GM18861 (cell line): ENCODE results near the gene SULT2B1.
"Not testable (repeated sequence)": the region's sequence is repeated elsewhere in the genome, so short reads cannot be mapped to it uniquely, and the experiment has no call there.

Experiments used
- ATAC-seq: cut with Tn5 transposase; IDR thresholded peaks from one replicate; pipeline ENCODE4 v1.9.1; 2021; ENCODE audit not compliant: unreplicated experiment

SULT2B1 gene

DNA sequence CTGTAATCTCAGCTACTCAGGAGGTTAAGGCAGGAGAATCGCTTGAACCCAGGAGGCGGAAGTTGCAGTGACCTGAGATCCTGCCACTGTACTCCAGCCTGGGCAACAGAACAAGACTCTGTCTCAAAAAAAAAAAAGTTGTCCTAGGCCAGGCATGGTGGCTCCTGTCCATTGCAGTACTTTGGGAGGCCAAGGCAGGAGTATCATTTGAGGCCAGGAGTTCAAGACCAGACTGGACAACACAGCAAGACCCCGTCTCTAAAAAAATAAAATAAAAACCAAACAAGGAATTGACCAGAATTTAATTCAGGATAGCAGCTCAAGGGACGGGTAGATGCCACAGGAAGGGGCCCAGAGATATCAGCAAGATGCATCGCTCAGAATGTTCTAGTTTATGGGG lies 4.9 kb downstream of the SULT2B1 start:
- no peak for ATAC-seq

- no peak for ATAC-seq
Observed at GRCh38 chr19:48558018-48558684, 6.2 kb downstream of the SULT2B1 start.

- no peak for ATAC-seq
Observed at GRCh38 chr19:48560095-48560530, 8.1 kb downstream of the SULT2B1 start.

DNA sequence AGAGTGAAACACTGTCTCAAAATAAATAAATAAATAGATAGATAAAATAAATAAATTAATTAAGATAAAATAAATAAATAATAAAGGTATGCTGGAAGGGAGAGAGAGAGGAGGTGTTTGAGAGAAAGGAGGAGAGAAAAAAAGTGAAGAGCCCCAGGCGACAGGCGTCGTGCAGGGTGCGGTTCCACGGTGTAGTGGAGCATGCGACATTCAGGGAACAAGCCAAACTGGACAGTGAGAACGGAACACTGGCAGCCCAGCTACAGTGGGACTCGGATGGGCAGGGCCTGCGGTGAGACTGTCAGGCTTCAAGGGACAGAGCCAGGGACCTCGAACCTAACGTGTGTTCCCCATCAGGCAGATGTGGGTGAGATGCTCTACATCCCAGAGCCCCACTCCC lies 9.4 kb downstream of the SULT2B1 start:
- ATAC-seq = no peak

GRCh38 chr19:48565090-48565489 lies 13.1 kb downstream of the SULT2B1 start:
- no peak for ATAC-seq

GRCh38 chr19:48568345-48568886 lies 16.4 kb downstream of the SULT2B1 start:
- no peak for ATAC-seq

DNA sequence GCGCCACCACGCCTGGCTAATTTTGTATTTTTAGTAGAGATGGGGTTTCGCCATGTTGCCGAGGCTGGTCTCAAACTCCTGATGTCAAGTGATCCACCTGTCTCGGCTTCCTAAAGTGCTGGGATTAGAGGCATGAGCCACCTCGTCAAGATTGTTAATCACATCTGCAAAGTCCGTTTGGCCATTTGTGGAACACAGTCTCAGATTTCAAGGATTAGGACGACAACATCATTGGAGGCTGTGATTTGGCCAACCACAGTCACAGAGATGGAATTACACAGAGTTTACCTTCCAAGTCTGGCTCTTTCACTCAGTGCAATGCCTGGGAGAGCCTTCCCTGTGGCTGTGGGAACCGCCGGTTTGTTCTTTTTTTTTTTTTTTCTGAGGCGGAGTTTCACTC lies 17.8 kb downstream of the SULT2B1 start:
- no peak for ATAC-seq

- no peak for ATAC-seq
Observed at GRCh38 chr19:48571378-48572162, 19.6 kb downstream of the SULT2B1 start.

DNA sequence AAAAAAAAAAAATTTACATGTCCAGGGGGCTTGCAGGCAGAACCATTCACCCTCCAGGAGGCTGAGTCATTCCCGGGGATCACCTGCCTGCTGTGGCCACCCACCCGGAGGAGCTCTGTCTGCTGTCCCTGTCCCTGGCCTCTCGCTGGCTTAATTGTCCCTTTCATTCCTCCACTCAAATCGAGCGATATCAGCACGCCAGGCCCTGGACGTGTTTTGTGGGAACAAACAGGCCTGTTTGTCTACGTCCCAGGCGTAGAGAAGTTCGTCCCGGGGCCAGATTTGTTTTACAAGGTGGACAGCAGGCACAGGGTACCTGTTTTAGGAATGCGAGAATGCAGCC lies 21.2 kb downstream of the SULT2B1 start:
- no peak for ATAC-seq

- ATAC-seq = no peak
Observed at GRCh38 chr19:48575931-48576622, 24.1 kb downstream of the SULT2B1 start.

- not testable (repeated sequence) for ATAC-seq
Observed at GRCh38 chr19:48577908-48578307, 25.9 kb downstream of the SULT2B1 start.

DNA sequence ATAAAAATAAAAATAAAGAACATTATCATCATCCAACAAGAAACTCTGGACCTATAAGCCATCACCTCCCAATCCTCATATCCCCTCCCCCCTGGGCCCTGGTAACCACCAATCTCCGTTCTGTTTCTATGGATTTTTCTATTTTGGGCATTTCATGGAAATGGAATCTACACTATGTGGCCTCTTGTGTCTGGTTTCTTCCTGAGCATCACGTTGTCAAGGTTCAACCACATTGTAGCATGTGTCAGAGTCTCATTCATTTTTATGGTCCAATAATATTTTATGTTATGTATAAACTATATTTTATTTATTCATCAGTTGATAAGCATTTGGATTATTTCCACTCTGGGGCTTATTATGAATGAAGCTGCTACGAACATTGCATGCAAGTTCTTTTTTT lies 26.9 kb downstream of the SULT2B1 start:
- ATAC-seq = no peak

DNA sequence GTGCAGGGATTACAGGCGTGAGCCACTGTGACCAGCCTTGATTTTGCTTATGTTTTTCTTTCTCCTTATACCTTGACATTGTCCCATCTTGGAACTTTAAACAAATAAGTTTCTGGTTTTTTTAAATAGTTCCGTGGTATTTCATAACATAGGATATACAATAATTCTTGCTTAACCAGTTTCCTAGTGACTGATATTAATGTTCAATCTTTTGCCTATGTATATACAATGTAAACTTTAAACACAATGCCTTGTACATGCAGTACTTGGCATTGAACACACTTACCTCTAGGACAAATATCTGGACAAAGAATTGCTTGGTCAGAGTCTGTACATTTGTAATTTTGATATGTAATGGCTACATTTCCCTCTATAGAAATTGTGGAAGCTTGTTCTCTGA lies 30.2 kb downstream of the SULT2B1 start:
- ATAC-seq = no peak

DNA sequence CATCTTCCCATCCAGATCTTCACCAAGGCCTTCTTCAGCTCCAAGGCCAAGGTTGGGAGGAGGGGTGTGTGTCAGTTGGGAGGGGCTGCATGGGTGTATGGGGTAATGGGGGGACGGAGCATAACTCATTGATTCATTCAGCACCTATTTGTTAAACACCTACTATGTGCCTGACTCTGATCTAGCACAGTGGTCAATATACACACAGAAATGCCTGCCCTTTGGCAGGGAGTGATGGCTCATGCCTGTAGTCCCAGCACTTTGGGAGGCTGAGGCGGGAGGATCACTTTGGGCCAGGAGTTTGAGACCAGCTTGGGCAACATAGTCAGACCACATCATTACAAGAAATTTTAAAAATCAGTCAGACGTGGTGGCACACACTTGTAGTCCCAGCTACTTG lies 35.4 kb downstream of the SULT2B1 start:
- no peak for ATAC-seq

- no peak for ATAC-seq
Observed at GRCh38 chr19:48588670-48589401, 36.9 kb downstream of the SULT2B1 start.

- no peak for ATAC-seq
Observed at GRCh38 chr19:48591021-48591420, 39.0 kb downstream of the SULT2B1 start.

DNA sequence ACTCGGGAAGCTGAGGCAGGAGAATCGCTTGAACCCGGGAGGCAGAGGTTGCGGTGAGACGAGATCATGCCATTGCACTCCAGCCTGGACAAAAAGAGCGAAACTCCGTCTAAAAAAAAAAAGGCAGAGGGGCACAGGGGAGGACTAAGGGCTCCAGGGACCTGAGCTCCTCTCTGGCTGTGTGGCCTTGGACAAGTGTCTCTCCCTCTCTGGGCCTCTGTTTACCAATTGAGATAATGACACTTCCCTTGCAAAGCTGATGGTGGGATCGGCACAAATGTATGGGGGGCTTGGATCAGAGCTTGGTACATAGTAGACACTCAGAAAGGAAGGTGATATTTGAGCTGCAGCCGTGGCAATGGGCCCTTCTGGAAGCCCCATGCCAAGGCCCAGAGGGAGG lies 43.2 kb downstream of the SULT2B1 start:
- no peak for ATAC-seq

DNA sequence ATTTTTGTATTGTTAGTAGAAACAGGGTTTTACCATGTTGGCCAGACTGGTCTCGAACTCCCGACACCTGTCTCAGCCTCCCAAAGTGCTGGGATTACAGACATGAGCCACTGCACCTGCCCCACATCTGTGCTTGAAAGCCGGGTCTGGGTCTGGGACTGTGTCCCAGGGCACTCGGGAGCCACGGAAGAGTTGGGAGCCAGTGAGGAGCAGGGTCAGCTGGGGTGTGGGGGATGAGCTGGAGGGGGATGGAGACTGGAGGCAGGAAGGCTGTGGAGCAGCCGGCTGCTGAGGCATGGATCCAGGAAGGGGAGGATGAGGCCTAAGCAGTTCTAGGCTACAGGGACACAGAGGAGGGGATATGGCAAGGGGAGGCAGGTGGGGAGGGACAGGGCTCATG lies 43.9 kb downstream of the SULT2B1 start:
- no peak for ATAC-seq

- ATAC-seq = no peak
Observed at GRCh38 chr19:48596237-48596636, 44.3 kb downstream of the SULT2B1 start.

DNA sequence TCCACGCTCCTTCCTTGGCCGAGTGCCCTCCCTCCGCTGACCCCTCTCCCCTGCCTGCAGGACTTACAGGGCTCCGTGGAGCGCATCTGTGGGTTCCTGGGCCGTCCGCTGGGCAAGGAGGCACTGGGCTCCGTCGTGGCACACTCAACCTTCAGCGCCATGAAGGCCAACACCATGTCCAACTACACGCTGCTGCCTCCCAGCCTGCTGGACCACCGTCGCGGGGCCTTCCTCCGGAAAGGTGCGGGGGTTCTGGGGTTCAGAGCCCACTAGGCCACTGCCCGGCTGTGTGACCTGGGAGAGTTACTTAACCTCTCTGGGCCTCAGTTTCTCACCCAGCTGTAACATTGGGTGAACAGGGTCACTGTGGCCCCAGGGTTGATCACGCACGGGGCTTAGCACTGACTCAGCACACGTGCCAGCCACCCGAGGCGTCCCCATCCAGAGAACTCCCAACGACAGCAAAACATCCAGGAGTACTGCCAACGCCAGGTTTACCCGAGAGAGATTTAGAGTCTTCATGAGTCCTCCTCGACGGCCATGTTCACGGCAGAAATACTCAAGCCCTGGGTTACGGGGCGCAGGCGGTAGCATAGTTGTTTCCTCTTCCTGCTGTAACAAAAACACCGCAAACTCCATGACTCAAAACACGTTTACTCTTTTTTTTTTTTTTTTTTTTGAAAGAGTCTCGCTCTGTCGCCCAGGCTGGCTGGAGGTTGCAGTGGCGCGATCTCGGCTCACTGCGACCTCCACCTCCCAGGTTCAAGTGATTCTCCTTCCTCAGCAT lies 44.9 kb downstream of the SULT2B1 start:
- ATAC-seq = no peak
